ENCODE data around the gene FTSJ1.

Gene FTSJ1

GRCh38 chrX:48531358-48531959 is 55.5 kb downstream of the FTSJ1 start:
- no peak for DNase-seq

GRCh38 chrX:48532161-48532560 is 56.2 kb downstream of the FTSJ1 start:
- DNase-seq, result no peak

GRCh38 chrX:48533165-48533564 is 57.2 kb downstream of the FTSJ1 start:
- no peak for DNase-seq

All from midbrain (tissue), 1 donor.